GM18517 (cell line): ENCODE data around the gene AQP3.
"Not testable (repeated sequence)": the region's sequence is repeated elsewhere in the genome, so short reads cannot be mapped to it uniquely, and the experiment has no call there.

Source experiments
- ATAC-seq: cut with Tn5 transposase; IDR thresholded peaks from one replicate; pipeline ENCODE4 v1.9.1; 2021; ENCODE audit warnings: mild to moderate bottlenecking, moderate library complexity; ENCODE audit not compliant: unreplicated experiment

The AQP3 gene

GRCh38 chr9:33465596-33466564 is 18.5 kb upstream of the AQP3 start:
- ATAC-seq, result no peak

- ATAC-seq, result no peak
These were observed 17.7 kb upstream of the AQP3 start for GRCh38 chr9:33465096-33465495.

GRCh38 chr9:33464045-33464636 is 16.7 kb upstream of the AQP3 start:
- ATAC-seq, result no peak

- ATAC-seq, result no peak
These were observed 15.8 kb upstream of the AQP3 start for GRCh38 chr9:33463151-33463550.

GRCh38 chr9:33461492-33461891 is 14.1 kb upstream of the AQP3 start:
- ATAC-seq, result no peak

GRCh38 chr9:33460854-33461253 is 13.5 kb upstream of the AQP3 start:
- no peak for ATAC-seq

- ATAC-seq, result no peak
These were observed 11.7 kb upstream of the AQP3 start for GRCh38 chr9:33459115-33459514.

- ATAC-seq, result peak; percentile 43
These were observed 11.1 kb upstream of the AQP3 start for GRCh38 chr9:33458444-33458843.

- no peak for ATAC-seq
These were observed 8.6 kb upstream of the AQP3 start for GRCh38 chr9:33455945-33456344.

- ATAC-seq, result not testable (repeated sequence)
These were observed 8.1 kb upstream of the AQP3 start for GRCh38 chr9:33455456-33455855.

- not testable (repeated sequence) for ATAC-seq
These were observed 7.3 kb upstream of the AQP3 start for GRCh38 chr9:33454661-33455026.

GRCh38 chr9:33453999-33454660 is 6.7 kb upstream of the AQP3 start:
- ATAC-seq, result peak; percentile 44

GRCh38 chr9:33453286-33453860 is 6.0 kb upstream of the AQP3 start:
- ATAC-seq, result no peak

GRCh38 chr9:33452828-33453271 is 5.5 kb upstream of the AQP3 start:
- ATAC-seq, result no peak

GRCh38 chr9:33450621-33451146 is 3.3 kb upstream of the AQP3 start:
- ATAC-seq, result no peak

- ATAC-seq, result no peak
These were observed 2.3 kb upstream of the AQP3 start for GRCh38 chr9:33449715-33450114.

GRCh38 chr9:33447799-33448553 is 583 bp upstream of the AQP3 start:
- ATAC-seq, result no peak

- ATAC-seq, result peak; percentile 95
These were observed 1.0 kb downstream of the AQP3 start for GRCh38 chr9:33446240-33446945.

GRCh38 chr9:33445389-33446239 is 1.8 kb downstream of the AQP3 start:
- no peak for ATAC-seq
